H9 (cell line): Measurements from ENCODE around the gene MYOF. TPM values are rescaled to one million over a fixed set of nuclear protein-coding genes. Genes with fewer than 3 reads are reported as not detected.

ENCODE experiments used
- DNase-seq: peaks from one replicate; pipeline ENCODE4 v3.0.0-alpha.2; 2017
- H2AFZ ChIP-seq: one replicate; pipeline ENCODE4 v1.6.1; 2013; ENCODE audit warnings: mild to moderate bottlenecking, low read length, control low read depth, moderate library complexity
- H2AK5ac ChIP-seq: 2 replicates; pipeline ENCODE4 v1.6.1; 2013; ENCODE audit warnings: low read length, control low read depth, mixed read lengths; ENCODE audit not compliant: insufficient read length
- H2BK120ac ChIP-seq: one replicate; pipeline ENCODE4 v1.6.1; 2013; ENCODE audit warnings: low read depth, mild to moderate bottlenecking, low read length, control low read depth, inconsistent platforms; ENCODE audit not compliant: poor library complexity, severe bottlenecking
- H2BK12ac ChIP-seq: 2 replicates; pipeline ENCODE4 v1.6.1; 2013; ENCODE audit warnings: low read length, control low read depth, mixed read lengths, low read depth; ENCODE audit not compliant: insufficient read length
- H2BK15ac ChIP-seq: 2 replicates; pipeline ENCODE4 v1.6.1; 2013; ENCODE audit warnings: low read depth, low read length, control low read depth
- H2BK20ac ChIP-seq: one replicate; pipeline ENCODE4 v1.6.1; 2013; ENCODE audit warnings: low read depth, mild to moderate bottlenecking, low read length, control low read depth, inconsistent platforms; ENCODE audit not compliant: poor library complexity, severe bottlenecking
- H2BK5ac ChIP-seq: 2 replicates; pipeline ENCODE4 v1.6.1; 2013; ENCODE audit warnings: low read length, control low read depth, mixed read lengths; ENCODE audit not compliant: insufficient read length
- H3K14ac ChIP-seq: 2 replicates; pipeline ENCODE4 v1.6.1; 2013; ENCODE audit warnings: low read length, control low read depth; ENCODE audit not compliant: insufficient read depth
- H3K18ac ChIP-seq: 2 replicates; pipeline ENCODE4 v1.6.1; 2013; ENCODE audit warnings: low read depth, mild to moderate bottlenecking, mixed read lengths, low read length, control low read depth; ENCODE audit not compliant: insufficient read length
- H3K23ac ChIP-seq: 2 replicates; pipeline ENCODE4 v1.6.1; 2013; ENCODE audit warnings: low read length, control low read depth, mixed read lengths, low read depth; ENCODE audit not compliant: insufficient read length
- H3K23me2 ChIP-seq: 2 replicates; pipeline ENCODE4 v1.6.1; 2013; ENCODE audit warnings: low read depth, mild to moderate bottlenecking, mixed read lengths, low read length, control low read depth; ENCODE audit not compliant: insufficient read length, poor library complexity, severe bottlenecking
- H3K27ac ChIP-seq: 2 replicates; pipeline ENCODE4 v1.5.1; 2013; ENCODE audit warnings: low read length, control low read depth, mixed read lengths, low read depth; ENCODE audit not compliant: insufficient read length
- H3K27me3 ChIP-seq: 2 replicates; pipeline ENCODE4 v1.6.1; 2013; ENCODE audit warnings: low read length, control low read depth, inconsistent platforms; ENCODE audit not compliant: insufficient read depth
- H3K4ac ChIP-seq: 2 replicates; pipeline ENCODE4 v1.6.1; 2013; ENCODE audit warnings: low read depth, mild to moderate bottlenecking, control low read depth, inconsistent platforms, low read length, moderate library complexity
- H3K4me1 ChIP-seq: 2 replicates; pipeline ENCODE4 v1.6.1; 2013; ENCODE audit warnings: low read length, control low read depth, inconsistent platforms; ENCODE audit not compliant: insufficient read depth
- H3K4me2 ChIP-seq: 2 replicates; pipeline ENCODE4 v1.6.1; 2013; ENCODE audit warnings: low read length, control low read depth, mixed read lengths; ENCODE audit not compliant: insufficient read length, insufficient read depth
- H3K56ac ChIP-seq: 2 replicates; pipeline ENCODE4 v1.6.1; 2013; ENCODE audit warnings: low read depth, mild to moderate bottlenecking, mixed read lengths, low read length, control low read depth; ENCODE audit not compliant: insufficient read length
- H3K79me1 ChIP-seq: 2 replicates; pipeline ENCODE4 v1.6.1; 2013; ENCODE audit warnings: low read depth, mild to moderate bottlenecking, moderate library complexity, low read length, control low read depth, inconsistent platforms; ENCODE audit not compliant: insufficient read depth, poor library complexity, severe bottlenecking
- H3K79me2 ChIP-seq: 2 replicates; pipeline ENCODE4 v1.6.1; 2013; ENCODE audit warnings: low read length, control low read depth, inconsistent platforms; ENCODE audit not compliant: insufficient read depth
- H3K9ac ChIP-seq: 2 replicates; pipeline ENCODE4 v1.6.1; 2013; ENCODE audit warnings: low read length, control low read depth, mixed read lengths; ENCODE audit not compliant: insufficient read length; ENCODE audit errors: extremely low read depth
- H3K9me3 ChIP-seq: one replicate; pipeline ENCODE4 v1.6.1; 2013; ENCODE audit warnings: low read depth, low read length, inconsistent platforms; ENCODE audit not compliant: control insufficient read depth
- H3T11ph ChIP-seq: one replicate; pipeline ENCODE4 v1.6.1; 2013; ENCODE audit warnings: mild to moderate bottlenecking, low read length, control low read depth, inconsistent platforms
- H4K20me1 ChIP-seq: one replicate; pipeline ENCODE4 v1.6.1; 2013; ENCODE audit not compliant: control insufficient read depth, insufficient read length, insufficient read depth
- H4K5ac ChIP-seq: 2 replicates; pipeline ENCODE4 v1.6.1; 2013; ENCODE audit warnings: low read depth, mild to moderate bottlenecking, mixed read lengths, low read length, control low read depth; ENCODE audit not compliant: insufficient read length
- H4K8ac ChIP-seq: replicated peaks from 2 replicates; pipeline ENCODE4 v1.6.1; 2013; ENCODE audit warnings: low read length, control low read depth, mixed read lengths, low read depth; ENCODE audit not compliant: insufficient read length
- H4K91ac ChIP-seq: 2 replicates; pipeline ENCODE4 v1.6.1; 2013; ENCODE audit warnings: low read depth, mild to moderate bottlenecking, moderate library complexity, mixed read lengths, low read length, control low read depth; ENCODE audit not compliant: insufficient read length
- H3K27ac Mint-ChIP-seq, 3 experiments: 2 replicates in 2 of 3; 3 replicates in 1 of 3; pipeline ENCODE4 v1.8.0; 2020 to 2021; ENCODE audit warnings: mixed read lengths in 3 of 3, mild to moderate bottlenecking in 1 of 3, moderate library complexity in 1 of 3
- H3K27me3 Mint-ChIP-seq: 2 replicates; pipeline ENCODE4 v1.8.0; 2021; ENCODE audit warnings: low read depth, mild to moderate bottlenecking, moderate library complexity, mixed read lengths
- H3K36me3 Mint-ChIP-seq, 3 experiments: 2 replicates in 2 of 3; 3 replicates in 1 of 3; pipeline ENCODE4 v1.8.0; 2020 to 2021; ENCODE audit warnings: low read depth in 3 of 3, mixed read lengths in 3 of 3; ENCODE audit not compliant: insufficient read depth in 1 of 3
- H3K4me1 Mint-ChIP-seq, 2 experiments: 2 replicates each; pipeline ENCODE4 v1.8.0; 2020; ENCODE audit warnings: mixed read lengths in 2 of 2
- H3K4me3 Mint-ChIP-seq, 2 experiments: 2 replicates in 1 of 2; 3 replicates in 1 of 2; pipeline ENCODE4 v1.8.0; 2020 to 2021; ENCODE audit warnings: mild to moderate bottlenecking in 2 of 2, mixed read lengths in 2 of 2, moderate library complexity in 1 of 2
- H3K9me3 Mint-ChIP-seq, 2 experiments: 2 replicates in 1 of 2; 3 replicates in 1 of 2; pipeline ENCODE4 v1.8.0; 2020; ENCODE audit warnings: mild to moderate bottlenecking in 2 of 2, mixed read lengths in 2 of 2, moderate library complexity in 1 of 2
- WGBS: extraction: QIAGEN DNeasy Blood & Tissue Kit; methylation state at CpG from one replicate; pipeline ENCODE4 v1.1.7; 2013; ENCODE audit warnings: missing lambda C conversion rate, low lambda C conversion rate, mixed read lengths; ENCODE audit not compliant: insufficient read length; ENCODE audit errors: extremely low coverage; 5-methylcytosine and 5-hydroxymethylcytosine counted together
- total RNA-seq: library from RNA; stranded (reverse); gene quantifications from 2 replicates; pipeline ENCODE4 v1.2.1, GENCODE V29; 2021
- TF ChIP-seq, protein P1 (sequence below): fragments of 200-600 bp; sonication (generic); conservative IDR thresholded peaks from 3 replicates; pipeline ENCODE4 v1.8.0; 2021; ENCODE audit warnings: antibody characterized with exemption, mild to moderate bottlenecking

MYOF gene
- total RNA-seq, 1 experiment from 2014 or later, result 2.8 TPM

DNA sequence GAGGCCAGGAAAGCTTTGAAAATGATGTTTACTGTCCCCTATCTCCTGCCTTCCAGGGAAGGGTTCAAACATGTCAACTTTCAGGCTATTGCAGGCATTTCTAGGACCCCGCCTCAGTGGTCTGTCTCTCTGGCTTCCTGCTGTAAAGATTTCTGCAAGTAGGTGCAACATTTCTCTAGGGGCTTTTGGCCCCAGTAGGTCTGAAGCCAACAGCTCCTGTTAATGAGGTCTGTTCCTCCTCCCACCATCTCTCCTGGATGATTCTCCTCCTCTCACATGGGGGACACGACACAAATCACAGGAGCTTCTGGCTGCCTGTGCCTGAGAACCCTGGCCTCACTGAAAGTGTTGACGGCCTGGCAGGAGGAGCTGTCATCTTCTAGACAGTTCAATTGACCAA, 214.1 kb downstream of the MYOF start:
- H3K79me1 ChIP-seq, result no peaks in the 10 kb centered on the region
- peaks cover 19 to 24% of the 10 kb centered on the region in 2 experiments for H3K4me1 Mint-ChIP-seq
- peaks cover 26 to 47% (median 41%) of the 10 kb centered on the region in 3 experiments for H3K36me3 Mint-ChIP-seq
- H2BK5ac ChIP-seq, result no peak overlapping the region
- no peak overlapping the region for H3K23ac ChIP-seq
- H3K27me3 ChIP-seq, result no peaks in the 10 kb centered on the region
- no peak overlapping the region for H3K4me3 Mint-ChIP-seq
- H4K20me1 ChIP-seq, result no peaks in the 10 kb centered on the region
- no peak overlapping the region for H3K27ac ChIP-seq
- no peak overlapping the region for H3T11ph ChIP-seq
- H3K79me2 ChIP-seq, result no peaks in the 10 kb centered on the region
- H3K4ac ChIP-seq, result no peak overlapping the region
- peaks cover 3% of the 10 kb centered on the region for H3K23me2 ChIP-seq
- TF ChIP-seq, protein P1, sequence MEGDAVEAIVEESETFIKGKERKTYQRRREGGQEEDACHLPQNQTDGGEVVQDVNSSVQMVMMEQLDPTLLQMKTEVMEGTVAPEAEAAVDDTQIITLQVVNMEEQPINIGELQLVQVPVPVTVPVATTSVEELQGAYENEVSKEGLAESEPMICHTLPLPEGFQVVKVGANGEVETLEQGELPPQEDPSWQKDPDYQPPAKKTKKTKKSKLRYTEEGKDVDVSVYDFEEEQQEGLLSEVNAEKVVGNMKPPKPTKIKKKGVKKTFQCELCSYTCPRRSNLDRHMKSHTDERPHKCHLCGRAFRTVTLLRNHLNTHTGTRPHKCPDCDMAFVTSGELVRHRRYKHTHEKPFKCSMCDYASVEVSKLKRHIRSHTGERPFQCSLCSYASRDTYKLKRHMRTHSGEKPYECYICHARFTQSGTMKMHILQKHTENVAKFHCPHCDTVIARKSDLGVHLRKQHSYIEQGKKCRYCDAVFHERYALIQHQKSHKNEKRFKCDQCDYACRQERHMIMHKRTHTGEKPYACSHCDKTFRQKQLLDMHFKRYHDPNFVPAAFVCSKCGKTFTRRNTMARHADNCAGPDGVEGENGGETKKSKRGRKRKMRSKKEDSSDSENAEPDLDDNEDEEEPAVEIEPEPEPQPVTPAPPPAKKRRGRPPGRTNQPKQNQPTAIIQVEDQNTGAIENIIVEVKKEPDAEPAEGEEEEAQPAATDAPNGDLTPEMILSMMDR, result no peak
- WGBS, result no CpG with 5 or more reads among the region's 3 CpGs
- no peak overlapping the region for H4K5ac ChIP-seq
- no peaks in the 10 kb centered on the region; the same call in 1 of the 2 replicates for H3K27me3 Mint-ChIP-seq
- peaks cover 28 to 53% of the 10 kb centered on the region in 2 experiments for H3K9me3 Mint-ChIP-seq
- peaks cover 16% of the 10 kb centered on the region for H3K9me3 ChIP-seq
- H3K9ac ChIP-seq, result no peak overlapping the region
- no peak overlapping the region for H3K56ac ChIP-seq
- no peak overlapping the region for H2AFZ ChIP-seq
- peaks cover 12% of the 10 kb centered on the region; the same call in 1 of the 2 replicates for H3K4me1 ChIP-seq
- H4K8ac ChIP-seq, result no peak overlapping the region
- peak overlapping the region; percentile 64 for H4K91ac ChIP-seq
- H2BK120ac ChIP-seq, result no peak overlapping the region
- peak overlapping the region; percentile 30 for H2AK5ac ChIP-seq
- no peak overlapping the region; the same call in 1 of the 2 replicates for H3K14ac ChIP-seq
- 0 out of 7 replicates have a peak overlapping the region, but pooled peaks of 1 of the 3 experiments have one; percentile 55 for H3K27ac Mint-ChIP-seq
- no peak for DNase-seq
- no peak overlapping the region for H3K4me2 ChIP-seq
- no peak overlapping the region for H3K18ac ChIP-seq
- no peak overlapping the region for H2BK20ac ChIP-seq
- no peak overlapping the region for H2BK15ac ChIP-seq
- H2BK12ac ChIP-seq, result no peak overlapping the region
